Neural cell (in vitro differentiated cells): ENCODE data around the gene MEGF9. TPM values are rescaled to one million over a fixed set of nuclear protein-coding genes. Genes with fewer than 3 reads are reported as not detected.

Experiments used
- H2AFZ ChIP-seq: fragments of 200-600, 300-800 bp; sonication (generic), shearing (Covaris generic); 2 replicates; pipeline ENCODE4 v1.6.0; 2014; ENCODE audit warnings: low read depth, mild to moderate bottlenecking, antibody characterized with exemption, low read length, moderate library complexity
- H3F3A ChIP-seq: fragments of 200-600 bp; shearing (Covaris generic); 2 replicates; pipeline ENCODE4 v1.6.1; 2016; ENCODE audit warnings: mild to moderate bottlenecking, moderate library complexity, mixed read lengths, antibody characterized with exemption, low read length; ENCODE audit not compliant: insufficient read depth, poor library complexity, severe bottlenecking
- H3K27ac ChIP-seq: fragments of 200-600, 300-800 bp; sonication (generic), shearing (Covaris generic); 2 replicates; pipeline ENCODE4 v1.5.1; 2014; ENCODE audit warnings: mild to moderate bottlenecking, low read length, moderate library complexity
- H3K27me3 ChIP-seq: fragments of 300-800, 200-600 bp; sonication (generic), shearing (Covaris generic); 2 replicates; pipeline ENCODE4 v1.6.0; 2014; ENCODE audit warnings: mild to moderate bottlenecking, low read depth, low read length, moderate library complexity; ENCODE audit not compliant: insufficient read depth
- H3K36me3 ChIP-seq: fragments of 300-800, 200-600 bp; sonication (generic), shearing (Covaris generic); 2 replicates; pipeline ENCODE4 v1.5.1; 2014; ENCODE audit warnings: mild to moderate bottlenecking, antibody characterized with exemption, low read length, moderate library complexity; ENCODE audit not compliant: insufficient read depth
- H3K4me2 ChIP-seq: fragments of 300-800, 200-600 bp; sonication (generic), shearing (Covaris generic); 2 replicates; pipeline ENCODE4 v1.6.0; 2014; ENCODE audit warnings: mild to moderate bottlenecking, low read length
- H3K4me3 ChIP-seq: fragments of 300-800, 200-600 bp; sonication (generic), shearing (Covaris generic); 2 replicates; pipeline ENCODE4 v1.5.1; 2014; ENCODE audit warnings: mild to moderate bottlenecking, low read length, moderate library complexity
- H3K79me2 ChIP-seq: fragments of 200-600 bp; shearing (Covaris generic); replicated peaks from 2 replicates; pipeline ENCODE4 v1.6.0; 2014; ENCODE audit warnings: mild to moderate bottlenecking, low read length, moderate library complexity; ENCODE audit not compliant: insufficient read depth
- H3K9ac ChIP-seq: fragments of 300-800, 200-600 bp; sonication (generic), shearing (Covaris generic); 2 replicates; pipeline ENCODE4 v1.6.1; 2016; ENCODE audit warnings: mild to moderate bottlenecking, low read length, mixed read lengths
- H3K9me2 ChIP-seq: fragments of 200-600 bp; shearing (Covaris generic); 2 replicates; pipeline ENCODE4 v1.6.1; 2016; ENCODE audit warnings: mild to moderate bottlenecking, low read length, mixed read lengths; ENCODE audit not compliant: insufficient read depth
- H3K9me3 ChIP-seq: fragments of 200-600, 300-800 bp; sonication (generic), shearing (Covaris generic); 2 replicates; pipeline ENCODE4 v1.6.1; 2016; ENCODE audit warnings: mild to moderate bottlenecking, mixed run types, low read length, moderate library complexity, mixed read lengths
- H4K20me1 ChIP-seq: fragments of 200-600 bp; shearing (Covaris generic); 2 replicates; pipeline ENCODE4 v1.6.1; 2016; ENCODE audit warnings: mild to moderate bottlenecking, mixed run types; ENCODE audit not compliant: insufficient read depth
- CTCF ChIP-seq: fragments of 450-650 bp; IDR thresholded peaks from 2 replicates; pipeline ENCODE4 v1.5.1; 2014; ENCODE audit warnings: antibody characterized with exemption, mild to moderate bottlenecking, moderate library complexity; ENCODE audit not compliant: poor library complexity, severe bottlenecking
- EP300 ChIP-seq: fragments of 450-650 bp; conservative IDR thresholded peaks from 2 replicates; pipeline ENCODE4 v1.6.1; 2014; ENCODE audit warnings: antibody characterized with exemption, mild to moderate bottlenecking, moderate library complexity; ENCODE audit not compliant: poor library complexity, severe bottlenecking
- EZH2 ChIP-seq: fragments of 200-600, 300-800 bp; shearing (Covaris generic), sonication (generic); IDR thresholded peaks from 2 replicates; pipeline ENCODE4 v1.6.1; 2014; ENCODE audit warnings: antibody characterized with exemption, low read length, borderline replicate concordance, mild to moderate bottlenecking; ENCODE audit not compliant: insufficient read depth, poor library complexity, severe bottlenecking
- MXI1 ChIP-seq: fragments of 450-650 bp; conservative IDR thresholded peaks from 2 replicates; pipeline ENCODE4 v1.6.1; 2014; ENCODE audit warnings: antibody characterized with exemption, mild to moderate bottlenecking; ENCODE audit not compliant: poor library complexity, severe bottlenecking
- POLR2AphosphoS5 ChIP-seq: IDR thresholded peaks from 2 replicates; pipeline ENCODE4 v1.6.1; 2012
- RAD21 ChIP-seq: fragments of 450-650 bp; conservative IDR thresholded peaks from 2 replicates; pipeline ENCODE4 v1.6.1; 2014; ENCODE audit warnings: antibody characterized with exemption, mild to moderate bottlenecking, moderate library complexity
- REST ChIP-seq: IDR thresholded peaks from 2 replicates; pipeline ENCODE4 v1.6.1; 2012; ENCODE audit warnings: borderline replicate concordance
- SMC3 ChIP-seq: fragments of 450-650 bp; conservative IDR thresholded peaks from 2 replicates; pipeline ENCODE4 v1.6.1; 2014; ENCODE audit warnings: antibody characterized with exemption, mild to moderate bottlenecking, moderate library complexity; ENCODE audit not compliant: poor library complexity
- TAF1 ChIP-seq: IDR thresholded peaks from 2 replicates; pipeline ENCODE4 v1.6.1; 2012; ENCODE audit warnings: low read depth
- polyA plus RNA-seq: library from polyadenylated mRNA; depleted of rRNA; stranded (reverse); fragments of >200 nt; gene quantifications from 2 replicates; pipeline ENCODE4 v1.2.3, GENCODE V29; 2014

Gene MEGF9
- polyA plus RNA-seq, 1 donor from 2014 or later, result 35.0 TPM

- no peaks in the 10 kb centered on the region for H3K79me2 ChIP-seq
- peaks cover 7% of the 10 kb centered on the region for H3K36me3 ChIP-seq
- no peak for TF ChIP-seq CTCF
- no peak for TF ChIP-seq MXI1
- no peak for TF ChIP-seq TAF1
- TF ChIP-seq REST, result no peak
- no peak for TF ChIP-seq EZH2
- no peak for TF ChIP-seq SMC3
- TF ChIP-seq POLR2AphosphoS5, result no peak
- no peak for TF ChIP-seq EP300
- TF ChIP-seq RAD21, result no peak
- no peak overlapping the region for H3K9ac ChIP-seq
- no peaks in the 10 kb centered on the region for H3K9me2 ChIP-seq
- H3K27ac ChIP-seq, result no peak overlapping the region
- no peaks in the 10 kb centered on the region for H4K20me1 ChIP-seq
- H2AFZ ChIP-seq, result no peak overlapping the region
- no peak overlapping the region for H3K4me3 ChIP-seq
- H3K4me2 ChIP-seq, result no peak overlapping the region
- H3F3A ChIP-seq, result no peaks in the 10 kb centered on the region
- no peaks in the 10 kb centered on the region for H3K27me3 ChIP-seq
- no peaks in the 10 kb centered on the region for H3K9me3 ChIP-seq
Measured at GRCh38 chr9:120611690-120612068, 102.6 kb downstream of the MEGF9 start.

GRCh38 chr9:120610975-120611689, 103.1 kb downstream of the MEGF9 start:
- Histone ChIP-seq H3K9me3 (no peaks in the 10 kb centered on the region), H3K36me3 (peaks cover 12% of the 10 kb centered on the region), H3K9me2 (no peaks in the 10 kb centered on the region), H3K9ac (no peak overlapping the region), H3K27ac (peak overlapping the region; percentile 64), H3K4me2 (no peak overlapping the region), H3K79me2 (no peaks in the 10 kb centered on the region), H2AFZ (no peak overlapping the region), H3K27me3 (no peaks in the 10 kb centered on the region), H4K20me1 (no peaks in the 10 kb centered on the region), H3F3A (no peaks in the 10 kb centered on the region), H3K4me3 (no peak overlapping the region)
- no peak for TF ChIP-seq POLR2AphosphoS5
- TF ChIP-seq CTCF, result peak; percentile 17
